ENCODE results near the gene CD27.
"Not testable (repeated sequence)": the region's sequence is repeated elsewhere in the genome, so short reads cannot be mapped to it uniquely, and the experiment has no call there.

CD27 gene

DNA sequence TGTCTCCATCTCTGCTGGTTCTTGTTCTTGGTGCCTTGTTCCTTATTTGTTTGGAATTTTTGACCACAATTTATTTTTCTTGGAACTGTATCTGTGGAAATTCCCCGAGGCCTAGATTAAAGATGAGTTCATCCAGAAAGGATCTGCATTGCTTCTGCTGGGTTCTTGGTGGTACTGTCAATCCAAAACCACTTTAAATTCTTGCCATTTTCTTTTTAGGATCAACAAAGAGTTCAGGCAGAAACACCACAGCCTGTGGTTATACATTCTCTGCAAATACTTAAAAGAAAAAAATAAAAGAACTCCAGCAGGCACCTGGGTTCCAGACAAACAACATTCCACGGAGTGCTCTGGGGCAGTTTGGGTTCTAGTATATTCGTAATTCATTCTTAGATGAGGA lies 31.7 kb downstream of the CD27 start (continued):
- TF ChIP-seq ZNF561 (tag by site-specific recombination; IDR thresholded peaks at IDR 0.05; ENCODE audit: borderline replicate concordance) (no peak), ZNF791 (tag by site-specific recombination; IDR thresholded peaks at IDR 0.05) (no peak)

- H3K4me3 ChIP-seq (ENCODE audit: low read depth, low read length); H3K4me1 ChIP-seq (ENCODE audit: control insufficient read depth, insufficient read depth, low read length); H3K36me3 ChIP-seq (ENCODE audit: control insufficient read depth in 2 of 2, insufficient read depth in 1 of 2, low read length in 2 of 2); H3K9me3 ChIP-seq (ENCODE audit: control insufficient read depth, insufficient read depth, low read depth, low read length); H3K27ac ChIP-seq (ENCODE audit: extremely low read depth, low read depth, low read length); POLR2A ChIA-PET: not testable (repeated sequence)
- CTCF ChIA-PET = interaction anchor here (0.7 kb wide), 1 partner anchor 141 kb away, joined by 3 read pairs; no protein-coding TSS in a partner anchor
Observed at GRCh38 chr12:6477601-6478377, 33.0 kb downstream of the CD27 start.

DNA sequence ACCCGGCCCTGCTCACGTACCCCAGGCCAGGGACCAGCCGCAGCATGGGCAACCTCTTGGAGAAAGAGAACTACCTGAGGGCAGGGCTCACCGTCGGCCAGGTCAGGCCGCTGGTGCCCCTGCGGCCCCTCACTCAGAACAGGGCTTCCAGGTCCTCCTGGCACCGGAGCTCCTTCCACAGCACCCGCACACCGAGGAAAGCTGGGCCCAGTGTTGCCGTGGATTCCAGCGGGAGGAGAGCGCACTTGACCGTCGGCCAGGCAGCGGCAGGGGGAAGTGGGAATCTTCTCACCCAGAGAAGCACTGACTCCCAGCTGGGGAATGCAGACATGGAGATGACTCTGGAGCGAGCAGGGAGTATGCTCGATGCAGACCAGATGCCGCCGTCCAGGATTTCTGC lies 33.7 kb downstream of the CD27 start:
- H3K4me1 ChIP-seq (ENCODE audit: control insufficient read depth, insufficient read depth, low read length) = no peaks in the 10 kb centered on the region
- no peaks in the 10 kb centered on the region for H3K36me3 ChIP-seq (ENCODE audit: control insufficient read depth in 2 of 2, insufficient read depth in 1 of 2, low read length in 2 of 2)
- H3K27ac ChIP-seq (ENCODE audit: extremely low read depth, low read depth, low read length) = no peak overlapping the region
- H3K9me3 ChIP-seq (ENCODE audit: control insufficient read depth, insufficient read depth, low read depth, low read length) = no peaks in the 10 kb centered on the region
- POLR2A ChIA-PET = no interaction called here
- TF ChIP-seq KLF10 (tag by site-specific recombination; IDR thresholded peaks at IDR 0.05) (no peak), ZNF585B (tag by site-specific recombination; IDR thresholded peaks at IDR 0.05) (no peak), SP2 (tag by site-specific recombination; IDR thresholded peaks at IDR 0.05) (no peak), PBX3 (CRISPR knock-in tag; IDR thresholded peaks at IDR 0.05) (no peak), SALL2 (tag by site-specific recombination; IDR thresholded peaks at IDR 0.05; ENCODE audit: borderline replicate concordance) (no peak), ZNF223 (tag by site-specific recombination; IDR thresholded peaks at IDR 0.05) (no peak), HOXD13 (CRISPR knock-in tag; IDR thresholded peaks at IDR 0.05; ENCODE audit: borderline replicate concordance) (no peak), MZF1 (tag by site-specific recombination; IDR thresholded peaks at IDR 0.05; ENCODE audit: borderline replicate concordance) (no peak), SETDB1 (IDR thresholded peaks at IDR 0.05; ENCODE audit: insufficient read length, low read length) (no peak), ZNF600 (tag by site-specific recombination; IDR thresholded peaks at IDR 0.05) (no peak), ZNF792 (tag by site-specific recombination; IDR thresholded peaks at IDR 0.05) (no peak), ZNF837 (tag by site-specific recombination; IDR thresholded peaks at IDR 0.05) (no peak), ZBTB6 (tag by site-specific recombination; IDR thresholded peaks at IDR 0.05) (no peak), BCL11B (tag by site-specific recombination; IDR thresholded peaks at IDR 0.05; ENCODE audit: low read depth) (no peak), ZNF266 (tag by site-specific recombination; IDR thresholded peaks at IDR 0.05; ENCODE audit: low read depth) (no peak)
- TF ChIP-seq, protein P1, sequence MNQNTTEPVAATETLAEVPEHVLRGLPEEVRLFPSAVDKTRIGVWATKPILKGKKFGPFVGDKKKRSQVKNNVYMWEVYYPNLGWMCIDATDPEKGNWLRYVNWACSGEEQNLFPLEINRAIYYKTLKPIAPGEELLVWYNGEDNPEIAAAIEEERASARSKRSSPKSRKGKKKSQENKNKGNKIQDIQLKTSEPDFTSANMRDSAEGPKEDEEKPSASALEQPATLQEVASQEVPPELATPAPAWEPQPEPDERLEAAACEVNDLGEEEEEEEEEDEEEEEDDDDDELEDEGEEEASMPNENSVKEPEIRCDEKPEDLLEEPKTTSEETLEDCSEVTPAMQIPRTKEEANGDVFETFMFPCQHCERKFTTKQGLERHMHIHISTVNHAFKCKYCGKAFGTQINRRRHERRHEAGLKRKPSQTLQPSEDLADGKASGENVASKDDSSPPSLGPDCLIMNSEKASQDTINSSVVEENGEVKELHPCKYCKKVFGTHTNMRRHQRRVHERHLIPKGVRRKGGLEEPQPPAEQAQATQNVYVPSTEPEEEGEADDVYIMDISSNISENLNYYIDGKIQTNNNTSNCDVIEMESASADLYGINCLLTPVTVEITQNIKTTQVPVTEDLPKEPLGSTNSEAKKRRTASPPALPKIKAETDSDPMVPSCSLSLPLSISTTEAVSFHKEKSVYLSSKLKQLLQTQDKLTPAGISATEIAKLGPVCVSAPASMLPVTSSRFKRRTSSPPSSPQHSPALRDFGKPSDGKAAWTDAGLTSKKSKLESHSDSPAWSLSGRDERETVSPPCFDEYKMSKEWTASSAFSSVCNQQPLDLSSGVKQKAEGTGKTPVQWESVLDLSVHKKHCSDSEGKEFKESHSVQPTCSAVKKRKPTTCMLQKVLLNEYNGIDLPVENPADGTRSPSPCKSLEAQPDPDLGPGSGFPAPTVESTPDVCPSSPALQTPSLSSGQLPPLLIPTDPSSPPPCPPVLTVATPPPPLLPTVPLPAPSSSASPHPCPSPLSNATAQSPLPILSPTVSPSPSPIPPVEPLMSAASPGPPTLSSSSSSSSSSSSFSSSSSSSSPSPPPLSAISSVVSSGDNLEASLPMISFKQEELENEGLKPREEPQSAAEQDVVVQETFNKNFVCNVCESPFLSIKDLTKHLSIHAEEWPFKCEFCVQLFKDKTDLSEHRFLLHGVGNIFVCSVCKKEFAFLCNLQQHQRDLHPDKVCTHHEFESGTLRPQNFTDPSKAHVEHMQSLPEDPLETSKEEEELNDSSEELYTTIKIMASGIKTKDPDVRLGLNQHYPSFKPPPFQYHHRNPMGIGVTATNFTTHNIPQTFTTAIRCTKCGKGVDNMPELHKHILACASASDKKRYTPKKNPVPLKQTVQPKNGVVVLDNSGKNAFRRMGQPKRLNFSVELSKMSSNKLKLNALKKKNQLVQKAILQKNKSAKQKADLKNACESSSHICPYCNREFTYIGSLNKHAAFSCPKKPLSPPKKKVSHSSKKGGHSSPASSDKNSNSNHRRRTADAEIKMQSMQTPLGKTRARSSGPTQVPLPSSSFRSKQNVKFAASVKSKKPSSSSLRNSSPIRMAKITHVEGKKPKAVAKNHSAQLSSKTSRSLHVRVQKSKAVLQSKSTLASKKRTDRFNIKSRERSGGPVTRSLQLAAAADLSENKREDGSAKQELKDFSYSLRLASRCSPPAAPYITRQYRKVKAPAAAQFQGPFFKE (tag by site-specific recombination; IDR thresholded peaks at IDR 0.05; ENCODE audit: borderline replicate concordance) = no peak
- TF ChIP-seq, protein P2, sequence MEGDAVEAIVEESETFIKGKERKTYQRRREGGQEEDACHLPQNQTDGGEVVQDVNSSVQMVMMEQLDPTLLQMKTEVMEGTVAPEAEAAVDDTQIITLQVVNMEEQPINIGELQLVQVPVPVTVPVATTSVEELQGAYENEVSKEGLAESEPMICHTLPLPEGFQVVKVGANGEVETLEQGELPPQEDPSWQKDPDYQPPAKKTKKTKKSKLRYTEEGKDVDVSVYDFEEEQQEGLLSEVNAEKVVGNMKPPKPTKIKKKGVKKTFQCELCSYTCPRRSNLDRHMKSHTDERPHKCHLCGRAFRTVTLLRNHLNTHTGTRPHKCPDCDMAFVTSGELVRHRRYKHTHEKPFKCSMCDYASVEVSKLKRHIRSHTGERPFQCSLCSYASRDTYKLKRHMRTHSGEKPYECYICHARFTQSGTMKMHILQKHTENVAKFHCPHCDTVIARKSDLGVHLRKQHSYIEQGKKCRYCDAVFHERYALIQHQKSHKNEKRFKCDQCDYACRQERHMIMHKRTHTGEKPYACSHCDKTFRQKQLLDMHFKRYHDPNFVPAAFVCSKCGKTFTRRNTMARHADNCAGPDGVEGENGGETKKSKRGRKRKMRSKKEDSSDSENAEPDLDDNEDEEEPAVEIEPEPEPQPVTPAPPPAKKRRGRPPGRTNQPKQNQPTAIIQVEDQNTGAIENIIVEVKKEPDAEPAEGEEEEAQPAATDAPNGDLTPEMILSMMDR (tag by site-specific recombination; IDR thresholded peaks at IDR 0.05) = no peak
- TF ChIP-seq, protein P3, sequence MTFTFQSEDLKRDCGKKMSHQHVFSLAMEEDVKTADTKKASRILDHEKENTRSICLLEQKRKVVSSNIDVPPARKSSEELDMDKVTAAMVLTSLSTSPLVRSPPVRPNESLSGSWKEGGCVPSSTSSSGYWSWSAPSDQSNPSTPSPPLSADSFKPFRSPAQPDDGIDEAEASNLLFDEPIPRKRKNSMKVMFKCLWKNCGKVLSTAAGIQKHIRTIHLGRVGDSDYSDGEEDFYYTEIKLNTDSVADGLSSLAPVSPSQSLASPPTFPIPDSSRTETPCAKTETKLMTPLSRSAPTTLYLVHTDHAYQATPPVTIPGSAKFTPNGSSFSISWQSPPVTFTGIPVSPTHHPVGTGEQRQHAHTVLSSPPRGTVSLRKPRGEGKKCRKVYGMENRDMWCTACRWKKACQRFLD (tag by site-specific recombination; IDR thresholded peaks at IDR 0.05) = no peak
- no peak overlapping the region for H3K4me3 ChIP-seq (ENCODE audit: low read depth, low read length)
- CTCF ChIA-PET = no interaction called here
